HG02870 (cell line): ENCODE measurements around the gene DHRS3.
"Not testable (repeated sequence)": the region's sequence is repeated elsewhere in the genome, so short reads cannot be mapped to it uniquely, and the experiment has no call there.

ENCODE experiments used
- ATAC-seq: cut with Tn5 transposase; IDR thresholded peaks from one replicate; pipeline ENCODE4 v1.9.1; 2021; ENCODE audit warnings: mild to moderate bottlenecking, moderate library complexity; ENCODE audit not compliant: unreplicated experiment

The DHRS3 gene

DNA sequence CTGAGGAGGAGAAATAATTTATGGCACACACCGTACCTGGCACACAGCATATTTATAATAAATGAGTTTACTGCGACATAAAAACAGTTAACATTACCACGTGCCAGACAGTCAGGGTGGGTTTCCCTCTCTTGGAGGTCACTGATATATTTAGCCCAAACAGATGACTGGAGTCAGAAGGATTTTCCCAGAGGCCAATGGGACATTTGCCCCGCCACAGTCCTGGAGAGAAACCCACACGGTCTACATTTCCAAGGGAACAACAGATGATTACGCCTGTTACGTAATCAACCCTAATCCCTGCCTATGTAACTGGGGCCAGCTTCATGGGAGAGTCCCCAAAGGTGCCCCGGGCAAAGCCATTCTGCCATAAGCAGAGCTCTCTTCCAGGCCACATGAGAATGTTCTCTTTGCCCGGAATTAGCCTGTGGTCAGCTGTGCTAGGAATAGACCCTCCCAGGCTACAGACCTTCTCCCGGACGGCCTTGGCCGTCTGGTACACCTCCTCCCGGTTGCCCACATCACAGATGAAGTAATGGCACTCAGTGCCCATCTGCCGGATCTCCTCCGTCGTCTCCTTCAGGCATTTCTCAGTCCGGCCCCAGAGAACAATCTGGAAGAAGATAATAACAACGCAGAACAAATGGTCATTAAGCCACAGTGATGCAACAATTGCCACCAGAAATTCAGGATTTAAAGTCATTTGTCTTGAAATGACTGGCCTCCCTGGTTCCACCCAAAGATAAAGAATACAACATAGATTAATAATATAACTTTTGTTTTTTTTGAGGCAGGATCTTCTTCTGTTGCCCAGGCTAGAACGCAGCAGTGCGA, 37.7 kb downstream of the DHRS3 start:
- no peak for ATAC-seq

DNA sequence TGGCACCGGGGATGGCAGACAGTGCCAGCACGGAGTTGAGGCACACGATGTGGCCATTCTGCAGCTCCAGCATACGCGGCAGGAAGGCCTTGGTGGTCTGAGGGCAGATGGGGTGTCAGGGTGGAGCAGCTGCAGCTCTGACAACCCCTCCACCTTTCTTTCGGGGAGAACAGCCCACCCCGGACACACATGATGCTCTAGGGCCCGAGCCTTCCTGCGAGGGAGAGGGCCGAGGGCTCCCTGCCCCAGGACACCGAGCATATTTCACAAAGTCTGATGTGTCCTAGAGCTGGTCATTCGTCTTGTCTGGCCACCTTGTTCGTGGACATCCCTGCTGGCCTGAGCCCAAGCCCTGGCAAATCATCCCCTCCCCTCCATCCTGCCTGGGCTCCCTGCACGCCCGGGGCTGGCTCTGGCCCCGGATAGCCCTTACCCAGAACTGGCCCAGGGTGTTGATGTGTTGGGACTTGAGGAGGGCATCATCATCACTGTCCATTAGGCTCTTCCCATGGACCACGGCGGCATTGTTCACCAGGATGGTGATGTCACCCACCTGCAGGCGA, 39.1 kb downstream of the DHRS3 start:
- no peak for ATAC-seq

DNA sequence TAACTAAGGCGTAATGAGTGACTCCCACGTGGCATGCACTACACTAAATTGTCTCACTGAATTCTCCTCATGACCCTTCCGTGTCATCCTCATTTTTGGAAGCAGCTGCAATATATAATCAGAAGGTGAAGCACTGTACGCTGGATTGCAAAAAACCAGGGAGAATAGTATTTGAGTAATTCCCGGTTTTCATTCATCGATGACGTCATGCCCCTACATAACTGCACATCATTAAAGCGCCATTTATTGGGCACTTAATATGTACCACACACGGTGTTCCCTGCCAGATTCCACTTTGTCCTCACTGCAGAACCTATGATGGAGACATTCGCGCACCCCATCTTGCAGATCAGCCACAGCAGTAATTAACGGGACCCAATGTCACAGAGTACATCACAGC, 41.0 kb downstream of the DHRS3 start:
- ATAC-seq: no peak

GRCh38 chr1:12574757-12575139, 43.3 kb downstream of the DHRS3 start:
- no peak for ATAC-seq

DNA sequence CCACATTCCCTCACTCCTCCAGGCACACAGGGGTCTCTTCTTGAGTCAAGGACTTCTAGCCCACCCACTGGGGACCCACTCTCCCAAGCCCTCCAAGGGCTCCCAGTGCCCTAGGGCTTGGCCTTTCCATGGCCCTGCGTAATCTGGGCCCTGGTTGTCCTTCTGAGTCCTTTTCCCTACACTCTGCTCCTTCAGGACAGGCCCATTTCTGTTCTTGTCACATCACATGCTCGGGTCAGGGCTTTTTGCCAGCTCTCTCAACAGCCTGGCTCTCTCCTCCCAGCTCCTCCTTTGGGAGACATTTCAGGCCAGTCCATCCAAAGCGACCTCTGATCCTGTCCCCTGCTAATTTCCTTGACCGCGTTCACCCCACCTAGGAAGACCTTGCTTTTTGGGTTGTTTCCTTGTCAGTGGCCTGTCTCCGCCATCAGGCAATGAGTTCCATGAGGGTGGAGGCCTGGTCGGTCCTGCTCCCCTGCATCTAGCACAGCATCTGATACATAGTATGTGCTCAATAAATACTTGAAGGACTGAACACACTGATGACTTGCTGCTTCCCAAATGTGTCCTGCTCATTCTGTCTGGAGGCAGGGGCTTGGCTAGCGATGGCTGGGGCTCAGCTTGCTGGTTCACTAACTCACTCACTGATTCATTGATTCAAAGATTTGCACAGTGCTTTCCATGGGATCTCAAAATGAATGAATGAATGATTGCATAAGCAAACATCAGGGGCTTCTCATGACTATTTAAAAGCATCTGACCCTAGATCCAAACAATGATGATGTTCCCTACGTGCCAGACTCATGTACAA, 44.8 kb downstream of the DHRS3 start:
- ATAC-seq: no peak

DNA sequence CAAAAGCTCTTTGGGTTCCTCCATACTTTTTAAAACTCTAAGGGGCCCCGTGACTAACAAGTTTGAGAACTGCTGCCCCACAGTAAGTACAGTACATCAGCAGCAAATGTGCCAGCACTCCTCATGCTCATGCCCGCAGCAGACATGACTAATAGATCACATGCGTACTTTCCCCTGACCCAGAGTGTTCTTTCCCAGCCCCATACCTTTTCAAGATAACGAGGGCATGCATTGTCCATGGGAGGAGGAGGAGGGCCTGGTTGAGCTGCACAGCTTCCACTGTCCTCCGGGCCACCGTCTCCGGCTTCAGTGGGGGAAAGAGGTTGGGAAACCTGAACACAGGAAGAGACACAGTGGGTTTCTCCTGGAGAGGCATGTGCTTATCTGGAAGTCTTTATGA, 45.5 kb downstream of the DHRS3 start:
- ATAC-seq: no peak

GRCh38 chr1:12570291-12570690, 47.7 kb downstream of the DHRS3 start:
- no peak for ATAC-seq

DNA sequence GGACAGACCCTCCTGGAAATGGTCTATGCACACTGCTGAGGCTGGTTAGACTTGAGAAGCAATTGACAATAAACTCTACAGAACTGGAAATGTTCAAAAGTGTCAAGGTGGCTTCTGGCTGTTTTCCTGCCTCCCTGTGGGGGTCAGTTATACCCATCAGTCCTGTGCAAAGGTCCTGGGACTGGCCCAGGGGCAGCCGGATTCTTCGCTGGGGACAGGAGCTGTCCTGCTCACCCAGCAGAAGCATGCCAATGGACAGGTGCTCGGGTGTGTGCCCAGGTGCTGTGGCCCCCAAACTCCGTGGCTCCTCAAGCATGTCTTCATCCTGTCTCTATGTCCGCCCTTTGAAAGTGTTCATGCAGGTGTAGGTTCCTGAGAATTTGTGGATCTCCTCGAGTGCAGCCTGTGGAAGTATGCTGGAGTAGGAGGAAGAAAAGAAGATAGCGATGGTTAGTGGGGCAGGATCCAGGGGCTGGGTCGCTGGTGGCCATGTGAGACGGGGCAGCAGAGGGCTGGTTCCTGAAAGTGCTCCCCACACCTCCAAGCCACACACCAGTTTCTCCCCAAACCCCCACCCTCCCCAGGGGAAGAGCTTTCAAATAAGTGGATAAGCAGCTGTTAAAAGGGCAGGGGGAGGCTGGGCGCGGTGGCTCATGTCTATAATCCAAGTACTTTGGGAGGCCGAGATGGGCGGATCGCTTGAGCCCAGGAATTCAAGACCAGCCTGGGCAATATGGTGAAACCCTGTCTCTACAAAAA, 49.8 kb downstream of the DHRS3 start:
- no peak for ATAC-seq

DNA sequence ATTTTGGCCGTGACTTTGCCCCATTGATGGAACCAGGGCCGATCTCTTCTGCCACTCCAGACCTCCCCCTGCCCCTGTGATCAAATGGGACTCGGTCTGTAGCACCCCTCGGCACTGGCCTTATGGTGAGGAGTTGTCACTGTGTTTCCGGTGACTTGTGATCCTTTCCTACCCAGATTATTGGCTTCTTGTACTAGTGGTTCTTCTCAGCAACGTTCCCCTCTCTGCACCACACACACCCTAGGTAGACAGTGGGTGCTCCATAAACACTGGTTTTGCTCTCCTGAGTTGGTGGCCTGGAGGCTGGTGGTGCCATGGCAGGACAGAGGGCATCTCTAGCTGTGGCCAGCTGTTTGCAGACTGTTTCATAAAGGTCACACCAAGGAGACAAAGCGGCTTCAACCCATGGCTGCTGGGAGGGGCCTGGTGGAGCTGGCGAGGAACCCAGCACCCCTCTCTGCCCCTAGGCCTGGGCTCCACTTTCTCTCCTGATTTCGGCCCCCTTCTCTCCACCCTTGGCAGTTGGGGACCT, 50.7 kb downstream of the DHRS3 start:
- no peak for ATAC-seq

DNA sequence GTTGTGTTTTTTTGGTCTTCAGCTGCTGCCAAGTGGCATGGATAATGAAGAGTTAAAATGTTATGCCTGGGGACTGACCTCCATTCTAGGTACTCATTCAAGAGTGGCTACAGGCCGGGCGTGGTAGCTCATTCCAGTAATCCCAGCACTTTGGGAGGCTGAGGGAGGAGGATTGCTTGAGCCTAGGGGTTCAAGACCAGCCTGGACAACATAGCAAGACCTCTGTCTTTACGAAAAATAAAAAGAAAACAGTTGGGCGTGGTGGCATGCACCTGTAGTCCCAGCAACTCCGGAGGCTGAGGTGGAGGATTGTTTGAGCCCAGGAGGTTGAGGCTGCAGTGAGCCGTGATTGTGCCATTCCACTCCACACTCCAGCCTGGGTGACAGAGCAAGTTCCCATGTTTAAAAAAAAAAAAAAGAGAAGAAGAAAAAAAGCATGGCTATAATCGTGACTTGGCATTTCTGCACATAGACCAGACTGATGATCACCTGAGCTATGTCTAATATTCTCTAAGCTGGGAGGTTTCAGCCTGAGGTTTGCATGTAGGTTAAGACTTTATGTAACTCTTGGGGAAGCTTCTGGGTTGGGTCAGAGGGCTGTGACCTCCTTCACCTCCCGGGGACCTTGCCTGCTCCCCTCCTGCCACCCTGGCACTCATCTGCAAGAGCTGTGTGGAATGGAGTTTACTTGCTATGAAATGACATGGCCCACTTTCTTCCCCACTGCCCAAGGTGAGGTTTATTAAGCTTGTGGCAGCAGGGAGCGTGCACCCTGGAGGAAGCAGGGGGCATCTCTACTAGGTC, 51.3 kb downstream of the DHRS3 start:
- ATAC-seq: no peak

DNA sequence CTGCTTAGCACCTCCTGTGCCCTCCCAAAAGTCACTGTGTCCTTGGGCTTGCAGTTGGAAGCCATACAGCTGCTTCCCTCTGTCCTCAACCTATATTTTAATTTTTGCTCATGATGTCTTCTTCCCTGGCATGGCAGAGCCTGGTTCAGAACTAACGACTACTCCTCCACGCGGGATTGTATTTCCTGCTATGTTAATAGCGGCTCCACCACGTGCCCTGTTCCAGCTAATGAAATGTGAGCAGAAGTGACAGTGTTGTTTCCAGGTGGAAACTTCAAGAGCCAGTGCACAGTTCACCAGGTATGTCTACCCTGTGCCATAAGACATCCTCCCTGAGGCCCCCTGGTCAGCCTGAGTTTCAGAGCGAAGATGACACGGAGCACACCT, 52.1 kb downstream of the DHRS3 start:
- ATAC-seq: no peak

DNA sequence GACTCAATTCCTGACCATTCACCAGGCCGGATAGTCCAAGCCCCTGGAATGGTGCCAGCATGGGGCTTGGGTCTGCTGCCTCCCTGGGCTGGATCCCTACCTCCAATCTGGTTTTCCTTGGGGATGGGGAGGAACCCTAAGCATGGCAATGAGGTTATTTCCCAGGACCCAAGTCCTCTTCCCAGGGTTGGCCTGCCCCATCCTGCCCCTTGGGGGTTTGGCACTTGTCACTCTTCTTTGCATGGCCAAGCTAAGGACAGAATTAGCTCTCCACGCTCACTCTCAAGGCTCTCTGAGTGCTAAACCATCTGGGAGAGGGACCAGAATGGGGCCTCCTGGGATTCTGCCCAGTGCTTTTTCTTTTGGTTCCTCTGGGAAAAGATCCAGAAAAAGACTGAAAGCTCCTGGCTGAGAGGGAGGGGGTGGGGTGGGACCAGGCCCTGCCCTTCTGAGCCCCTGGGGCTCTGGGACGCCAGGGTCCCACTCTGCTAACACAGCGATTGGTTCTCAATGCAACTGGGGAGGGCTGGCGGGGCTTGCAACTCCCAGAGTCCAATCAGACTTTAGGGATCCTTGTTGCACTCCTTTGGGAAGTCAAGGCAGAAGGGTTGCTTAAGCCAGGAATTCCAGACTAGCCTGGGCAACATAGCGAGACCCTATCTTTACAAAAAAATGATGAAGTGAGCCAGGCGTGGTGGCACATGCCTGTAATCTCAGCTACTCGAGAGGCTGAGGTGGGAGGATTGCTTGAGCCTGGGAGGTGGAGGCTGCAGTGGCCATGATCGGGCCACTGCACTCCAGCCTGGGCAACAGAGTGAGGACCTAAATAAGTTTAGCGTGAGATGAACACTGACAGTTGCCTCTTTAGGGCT, 52.7 kb downstream of the DHRS3 start:
- no peak for ATAC-seq

DNA sequence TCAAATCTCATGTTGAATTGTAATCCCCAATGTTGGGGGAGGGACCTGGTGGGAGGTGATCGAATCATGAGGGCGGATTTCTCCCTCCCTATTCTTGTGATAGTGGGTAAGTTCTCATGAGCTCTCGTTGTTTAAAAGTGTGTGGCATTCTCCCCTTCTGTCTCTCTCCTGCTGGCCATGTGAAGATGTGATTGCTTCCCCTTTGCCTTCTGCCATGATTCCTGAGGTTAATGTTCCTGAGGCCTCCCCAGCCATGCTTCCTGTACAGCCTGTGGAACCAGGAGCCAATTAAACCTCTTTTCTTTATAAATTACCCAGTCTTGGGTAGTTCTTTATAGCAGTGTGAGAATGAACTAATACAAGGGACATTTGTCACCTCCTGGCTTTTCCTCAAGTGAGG, 53.8 kb downstream of the DHRS3 start:
- ATAC-seq: not testable (repeated sequence)

DNA sequence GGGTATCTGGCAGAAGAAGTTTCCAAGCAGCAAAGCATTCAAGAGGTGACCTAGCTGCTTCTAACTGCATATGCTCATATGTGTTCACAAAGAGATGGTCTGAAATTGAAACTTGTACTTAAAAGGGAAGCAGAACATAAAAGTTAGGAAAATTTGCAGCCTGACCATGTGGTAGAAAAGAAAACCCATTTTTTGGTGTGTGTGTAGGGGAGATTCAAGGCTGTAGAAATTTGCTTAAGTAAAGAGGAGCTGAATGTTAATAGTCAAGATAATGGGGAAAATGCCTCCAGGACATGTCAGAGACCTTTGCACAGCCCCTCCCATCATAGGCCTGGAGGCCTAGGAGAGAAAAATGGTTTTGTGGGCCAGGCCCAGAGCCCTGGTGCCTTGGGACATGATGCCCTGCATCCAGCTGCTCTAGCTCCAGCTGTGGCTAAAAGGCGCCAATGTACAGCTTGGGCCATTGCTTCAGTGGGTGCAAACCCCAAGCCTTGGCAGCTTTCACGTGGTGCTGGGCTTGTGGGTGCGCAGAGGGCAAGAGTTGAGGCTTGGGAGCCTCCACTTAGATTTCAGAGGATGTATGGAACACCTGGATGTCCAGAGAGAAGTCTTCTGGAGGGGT, 54.9 kb downstream of the DHRS3 start:
- no peak for ATAC-seq

- ATAC-seq: no peak
These were observed 56.9 kb downstream of the DHRS3 start for GRCh38 chr1:12561121-12561520.

DNA sequence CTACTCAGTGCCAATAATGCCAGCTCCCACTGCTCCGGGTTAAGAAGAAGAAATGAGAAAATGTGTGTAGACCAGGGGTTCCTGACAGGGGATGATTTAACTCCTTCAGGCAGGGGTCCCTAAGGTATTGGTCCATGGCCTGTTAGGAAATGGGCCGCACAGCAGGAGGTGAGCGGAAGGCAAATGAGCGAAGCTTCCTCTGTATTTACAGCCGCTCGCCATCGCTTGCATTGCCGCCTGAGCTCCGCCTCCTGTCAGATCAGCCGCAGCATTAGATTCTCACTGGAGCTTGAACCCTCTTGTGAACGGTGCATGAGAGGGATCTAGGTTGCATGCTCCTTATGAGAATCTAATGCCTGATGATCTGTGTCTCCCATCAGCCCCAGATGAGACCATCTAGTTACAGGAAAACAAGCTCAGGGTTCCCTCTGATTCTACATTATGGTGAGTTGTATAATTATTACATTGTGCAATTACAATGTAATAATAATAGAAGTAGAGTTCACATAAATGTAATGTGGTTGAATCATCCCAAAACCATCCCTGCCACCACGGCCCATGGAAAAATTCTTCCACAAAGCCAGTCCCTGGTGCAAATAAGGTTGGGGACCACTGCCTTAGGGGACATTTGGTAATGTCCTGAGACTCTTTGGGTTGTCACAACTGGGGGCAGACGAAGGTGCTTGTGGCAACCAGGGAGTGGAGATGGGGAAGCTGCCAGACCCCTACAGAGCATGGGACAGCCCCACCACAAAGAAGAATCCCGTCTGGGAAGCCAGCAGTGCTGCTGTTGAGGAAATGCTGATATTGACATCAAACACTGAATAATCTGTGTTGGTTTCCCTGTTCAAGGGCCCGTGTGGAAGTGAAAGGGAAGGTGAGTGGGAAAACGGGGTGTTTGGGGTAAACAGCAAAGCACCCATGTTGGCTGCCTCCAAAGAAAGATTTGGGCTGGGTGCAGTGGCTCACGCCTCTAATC, 60.8 kb downstream of the DHRS3 start:
- no peak for ATAC-seq

GRCh38 chr1:12556368-12556930, 61.6 kb downstream of the DHRS3 start:
- ATAC-seq: no peak
